GM18498 (cell line): ENCODE results near the gene IGFN1.

Source experiments
- ATAC-seq: cut with Tn5 transposase; IDR thresholded peaks from one replicate; pipeline ENCODE4 v1.9.1; 2021; ENCODE audit warnings: mild to moderate bottlenecking, moderate library complexity; ENCODE audit not compliant: unreplicated experiment

The IGFN1 gene

DNA sequence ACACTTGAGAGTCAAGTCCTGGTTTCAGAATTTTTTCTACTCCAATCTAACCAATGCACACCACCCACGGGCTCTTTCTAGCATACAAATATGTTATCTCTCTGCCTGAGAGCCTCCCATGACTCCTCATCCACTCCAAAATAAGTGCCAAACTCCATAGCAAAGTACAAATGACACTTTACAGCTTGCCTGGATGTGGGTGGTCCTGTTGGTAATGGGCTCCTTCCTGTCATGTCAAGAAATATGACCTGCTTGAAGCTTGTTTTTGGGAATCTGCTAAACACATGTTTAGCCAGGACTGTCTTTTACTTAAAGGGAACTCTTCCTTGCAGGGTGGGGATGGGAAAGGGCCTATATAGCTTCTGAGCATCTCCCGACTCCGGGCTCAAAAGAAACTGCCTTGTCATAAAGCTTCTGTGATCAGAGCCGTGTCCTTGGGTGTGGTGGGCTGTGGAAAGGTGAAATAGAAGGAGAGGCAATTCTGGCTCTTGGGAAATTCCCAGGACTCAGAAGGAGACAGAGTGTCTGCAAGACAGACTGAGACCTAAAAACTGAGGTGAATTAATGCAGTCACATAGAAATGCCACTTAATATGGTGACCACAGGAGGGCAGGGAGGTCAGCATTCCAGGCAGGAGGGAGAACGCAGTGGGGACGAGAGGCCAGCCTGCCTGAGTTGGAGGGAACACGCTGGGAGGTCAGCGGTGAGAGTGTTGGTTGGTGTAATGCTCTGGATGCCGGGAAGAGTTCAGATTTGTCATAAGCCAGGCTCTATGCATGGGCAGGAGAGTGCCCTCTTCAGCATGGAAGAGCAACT is 6.1 kb upstream of the IGFN1 start:
- no peak for ATAC-seq

DNA sequence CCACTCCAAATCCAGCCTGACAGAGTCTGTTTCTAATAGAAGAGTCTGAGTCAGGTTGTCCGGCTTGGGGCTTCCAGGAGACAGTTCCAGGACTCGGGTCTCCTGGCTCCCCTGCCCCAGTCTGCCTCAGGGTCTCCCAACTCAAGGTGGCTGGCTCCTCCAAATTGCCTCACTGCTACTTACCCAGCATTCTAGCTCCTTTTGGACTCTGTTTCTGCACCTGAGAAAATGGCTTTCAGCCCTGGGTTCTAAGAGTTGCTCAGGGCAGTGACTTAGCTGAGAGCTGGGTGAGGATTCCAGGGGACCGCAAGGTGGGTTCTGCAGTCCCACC is 5.5 kb upstream of the IGFN1 start:
- ATAC-seq = no peak

DNA sequence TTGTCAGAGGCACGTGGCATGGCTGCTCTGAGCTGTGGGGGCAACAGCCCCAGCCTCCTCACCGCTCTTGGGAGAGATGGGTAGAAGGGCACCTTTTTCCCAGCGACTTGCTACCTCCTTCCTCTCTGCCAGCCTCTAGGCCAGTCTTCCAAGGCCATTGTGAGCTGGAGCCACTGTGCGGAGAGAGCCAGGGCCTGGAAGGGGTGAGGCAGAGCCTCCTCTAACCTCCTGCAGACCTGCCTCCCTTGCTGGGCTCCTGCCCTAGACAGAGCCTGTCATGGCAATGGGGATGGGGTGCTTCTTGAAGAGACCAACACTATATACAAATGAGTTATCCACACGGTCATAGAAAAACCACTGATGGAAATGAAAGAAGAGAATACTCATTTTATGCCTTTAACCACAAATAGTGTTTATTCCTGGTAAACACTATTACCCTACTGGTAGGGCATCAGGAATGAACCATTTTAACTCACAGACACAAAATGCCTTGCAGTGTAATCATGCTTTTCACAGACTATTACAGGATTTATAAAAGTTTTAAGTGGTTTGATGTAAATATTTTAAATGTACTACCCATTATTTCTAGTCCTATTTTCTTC is 5.0 kb upstream of the IGFN1 start:
- no peak for ATAC-seq

DNA sequence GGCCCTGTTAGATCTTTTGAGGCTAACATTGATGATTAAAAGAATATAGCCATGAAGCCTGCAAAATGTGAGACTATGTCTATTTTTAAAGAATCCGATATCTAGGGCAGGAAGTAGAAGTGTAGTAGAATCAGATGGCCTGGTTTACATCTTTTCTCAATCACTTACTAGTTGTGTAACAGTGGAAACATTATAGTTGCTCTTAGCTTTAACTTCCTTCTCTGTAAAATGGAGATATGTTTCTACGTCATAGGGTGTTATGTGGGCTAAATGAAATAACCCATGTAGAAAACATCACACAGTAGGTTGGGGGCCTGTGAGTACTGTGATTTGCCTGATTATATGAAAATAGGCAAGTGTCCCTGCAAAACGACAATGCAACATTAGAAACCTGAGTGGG is 4.4 kb upstream of the IGFN1 start:
- ATAC-seq = no peak

DNA sequence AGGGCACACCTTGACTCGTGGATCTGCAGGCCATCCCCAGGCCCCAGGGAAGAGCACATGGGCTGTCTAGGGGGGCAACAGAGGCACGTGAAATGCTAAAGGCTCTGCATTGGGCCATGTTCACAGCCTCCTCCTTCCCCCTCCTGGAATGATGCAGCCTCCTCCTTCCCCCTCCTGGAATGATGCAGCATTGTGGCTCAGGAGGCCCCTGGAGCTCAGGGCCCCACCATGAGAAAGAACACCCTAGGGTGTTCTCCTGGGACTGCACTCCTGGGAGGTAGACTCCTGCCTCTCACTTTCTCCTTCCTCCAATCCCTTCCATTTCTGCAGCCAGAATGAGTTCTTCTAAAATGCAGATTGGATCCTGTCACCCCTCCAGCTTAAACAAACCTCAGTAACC is 1.5 kb upstream of the IGFN1 start:
- no peak for ATAC-seq

GRCh38 chr1:201190005-201190404 is 619 bp upstream of the IGFN1 start:
- ATAC-seq = no peak

- no peak for ATAC-seq
These were observed 1.1 kb downstream of the IGFN1 start for GRCh38 chr1:201191653-201192260.

- no peak for ATAC-seq
These were observed 1.7 kb downstream of the IGFN1 start for GRCh38 chr1:201192261-201192788.

DNA sequence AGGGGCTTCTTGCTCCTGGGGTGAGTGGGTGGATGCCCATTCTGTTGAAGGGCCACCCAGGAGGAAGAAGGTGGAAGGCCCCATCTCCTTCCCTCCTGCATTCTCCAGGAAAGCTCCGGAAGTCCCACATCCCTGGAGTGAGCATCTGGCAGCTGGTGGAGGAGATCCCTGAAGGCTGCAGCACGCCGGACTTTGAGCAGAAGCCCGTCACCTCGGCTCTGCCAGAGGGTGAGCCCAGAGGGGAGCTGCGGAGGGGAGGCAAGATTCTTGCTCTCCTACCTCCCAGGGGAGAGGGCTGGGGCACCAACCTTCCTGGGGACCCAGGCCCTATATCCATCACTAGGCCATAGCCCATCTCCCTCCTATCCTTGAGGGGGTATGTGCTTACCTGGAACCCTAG is 3.4 kb downstream of the IGFN1 start:
- ATAC-seq = no peak

DNA sequence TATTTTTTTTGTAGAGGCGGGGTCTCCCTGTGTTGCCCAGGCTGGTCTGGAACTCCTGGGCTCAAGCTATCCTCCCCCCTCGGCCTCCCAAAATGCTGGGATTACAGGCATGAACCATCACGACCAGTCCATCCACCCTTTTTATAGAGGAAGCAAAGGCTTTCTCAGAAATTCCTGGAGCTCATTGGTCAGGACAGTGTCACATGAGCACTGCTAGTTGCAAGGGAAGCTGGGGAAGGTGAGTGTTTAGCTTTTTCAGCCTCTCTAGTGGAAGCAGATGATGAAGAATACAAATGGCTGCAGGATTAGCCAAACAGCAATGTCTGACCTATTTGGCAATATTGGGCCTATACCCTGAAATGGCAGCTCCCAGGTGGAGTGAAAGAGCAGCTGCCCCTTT is 8.0 kb downstream of the IGFN1 start:
- ATAC-seq = no peak

DNA sequence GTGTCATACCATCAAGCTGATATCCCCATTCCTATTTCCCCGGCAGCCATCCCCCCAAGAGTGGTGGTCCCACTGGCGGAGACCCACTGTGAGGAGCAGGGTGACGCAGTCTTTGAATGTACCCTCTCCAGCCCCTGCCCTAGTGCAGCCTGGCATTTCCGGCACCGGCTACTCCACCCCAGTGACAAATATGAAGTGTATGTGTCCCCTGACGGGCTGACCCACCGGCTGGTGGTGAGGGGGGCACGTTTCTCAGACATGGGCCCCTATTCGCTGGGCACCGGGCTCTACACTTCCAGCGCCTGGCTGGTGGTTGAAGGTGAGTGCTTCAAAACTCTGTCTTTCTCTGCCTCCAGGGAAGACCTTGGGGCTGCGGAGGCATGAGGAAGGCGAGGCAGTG is 14.4 kb downstream of the IGFN1 start:
- ATAC-seq = no peak

DNA sequence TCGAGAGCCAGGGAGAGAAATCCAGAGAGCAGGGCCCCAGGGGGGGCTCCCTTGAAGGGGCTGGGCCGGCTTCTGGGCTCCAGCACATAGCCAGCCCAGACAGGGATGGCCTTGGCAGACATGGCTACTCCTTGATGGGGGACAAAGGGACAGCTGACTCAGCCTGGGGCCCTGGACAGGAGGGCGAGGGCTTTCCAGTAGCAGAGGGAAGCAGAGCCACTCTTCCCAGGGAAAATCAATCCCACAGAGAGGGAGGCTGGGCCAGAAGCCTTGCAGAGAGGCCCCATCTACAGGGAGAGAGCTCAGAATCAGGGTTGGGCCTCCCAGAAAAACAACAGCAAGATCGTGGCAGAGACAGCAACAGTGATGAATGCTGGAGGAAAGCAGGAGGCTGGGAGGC is 15.6 kb downstream of the IGFN1 start:
- no peak for ATAC-seq

- no peak for ATAC-seq
These were observed 16.4 kb downstream of the IGFN1 start for GRCh38 chr1:201207046-201207445.

DNA sequence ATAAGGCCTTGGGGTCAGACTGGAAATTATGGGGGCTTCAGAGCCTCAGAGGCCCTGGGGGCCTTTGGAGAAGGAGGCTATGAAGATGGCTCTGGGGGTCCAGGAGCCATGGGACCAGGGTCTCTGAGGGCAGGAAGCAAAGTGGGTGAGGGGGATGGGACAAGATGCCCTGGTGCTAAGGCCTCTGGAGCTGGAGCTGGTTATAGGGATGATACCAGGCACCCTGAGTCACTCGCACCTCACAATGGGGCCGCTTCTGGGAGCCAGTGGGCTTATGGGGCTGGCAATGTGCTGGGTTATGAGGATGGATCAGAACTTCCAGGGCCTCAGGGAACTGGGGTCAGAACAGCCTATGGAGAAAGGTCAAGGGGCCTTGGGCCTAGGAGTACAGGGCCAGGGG is 17.6 kb downstream of the IGFN1 start:
- ATAC-seq = no peak

DNA sequence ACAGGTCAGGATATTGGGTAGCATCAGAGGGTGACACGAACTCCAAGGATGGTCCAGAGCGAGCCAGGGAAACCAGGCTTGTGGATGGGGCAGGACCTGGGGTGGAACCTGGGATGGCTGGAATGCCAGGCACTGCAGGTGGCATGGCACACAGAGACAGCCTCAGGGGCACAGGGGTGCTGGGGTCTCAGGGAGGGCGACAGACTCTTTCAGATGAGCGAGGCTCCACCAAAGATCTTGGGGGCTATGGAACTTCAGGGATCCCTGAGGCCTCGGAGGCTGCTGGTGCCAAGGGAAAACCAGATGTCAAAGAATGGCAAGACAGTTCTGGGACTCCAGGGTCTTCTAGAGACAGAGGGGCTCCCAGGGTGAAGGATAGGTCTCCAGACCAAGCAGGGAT is 21.4 kb downstream of the IGFN1 start:
- ATAC-seq = no peak

DNA sequence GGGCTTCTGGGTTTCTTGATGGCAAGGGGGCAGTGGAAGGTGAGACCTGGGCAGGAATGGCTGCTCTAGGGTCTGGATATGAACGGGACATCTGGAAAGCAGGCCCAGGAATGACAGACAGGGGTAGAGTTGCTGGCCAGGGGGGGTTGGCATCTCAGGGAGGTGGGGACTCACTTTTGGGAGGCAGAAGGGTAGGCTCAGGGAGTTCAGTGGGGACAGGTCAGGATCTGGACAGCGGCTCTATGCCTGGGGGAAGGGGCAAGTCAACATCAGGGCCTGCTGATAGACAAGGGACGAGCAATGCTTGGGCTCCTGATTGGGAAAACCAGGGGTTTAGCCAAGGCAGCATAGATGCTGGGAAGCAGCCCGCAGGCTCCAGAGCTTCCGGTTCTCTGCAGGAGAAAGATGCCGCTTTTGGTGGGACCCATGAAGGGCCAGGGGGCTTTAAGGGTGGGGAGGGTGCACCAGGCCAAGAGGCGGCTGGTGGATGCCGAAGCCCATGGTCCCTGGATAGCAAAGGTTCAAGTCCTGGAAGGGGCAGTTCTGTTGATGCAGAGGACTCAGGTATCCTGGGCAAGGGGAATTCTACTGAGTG is 21.9 kb downstream of the IGFN1 start:
- ATAC-seq = no peak

- no peak for ATAC-seq
These were observed 22.6 kb downstream of the IGFN1 start for GRCh38 chr1:201213106-201213770.

GRCh38 chr1:201213926-201214325 is 23.3 kb downstream of the IGFN1 start:
- no peak for ATAC-seq

DNA sequence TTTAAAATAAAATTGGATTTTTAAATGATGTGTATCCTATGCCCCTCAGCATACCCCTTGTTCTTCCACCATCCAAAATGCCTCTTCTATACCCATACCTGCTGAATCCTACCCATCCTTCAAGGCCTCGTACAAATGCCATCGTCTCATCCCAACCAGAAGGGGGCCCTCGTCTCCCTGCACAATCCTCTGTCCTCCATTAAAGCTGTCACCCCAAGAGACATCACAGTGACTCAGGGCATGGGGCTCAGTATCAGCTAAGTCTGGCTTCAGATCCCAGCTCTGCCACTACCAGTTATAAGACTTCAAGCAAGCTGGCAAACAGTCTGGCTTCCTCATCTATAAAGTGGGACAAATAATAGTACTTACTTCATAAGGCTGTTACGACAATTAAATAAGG is 23.8 kb downstream of the IGFN1 start:
- no peak for ATAC-seq

GRCh38 chr1:201214886-201215285 is 24.3 kb downstream of the IGFN1 start:
- no peak for ATAC-seq
